ENCODE measurements around the gene OAS2. TPM values are rescaled to one million over a fixed set of nuclear protein-coding genes. Genes with fewer than 3 reads are reported as not detected.
"Not testable (repeated sequence)": the region's sequence is repeated elsewhere in the genome, so short reads cannot be mapped to it uniquely, and the experiment has no call there.

Gene OAS2
- total RNA-seq, 4 donors from 2014 or later: 1.2 to 4.2 (median 3.2) TPM

DNA sequence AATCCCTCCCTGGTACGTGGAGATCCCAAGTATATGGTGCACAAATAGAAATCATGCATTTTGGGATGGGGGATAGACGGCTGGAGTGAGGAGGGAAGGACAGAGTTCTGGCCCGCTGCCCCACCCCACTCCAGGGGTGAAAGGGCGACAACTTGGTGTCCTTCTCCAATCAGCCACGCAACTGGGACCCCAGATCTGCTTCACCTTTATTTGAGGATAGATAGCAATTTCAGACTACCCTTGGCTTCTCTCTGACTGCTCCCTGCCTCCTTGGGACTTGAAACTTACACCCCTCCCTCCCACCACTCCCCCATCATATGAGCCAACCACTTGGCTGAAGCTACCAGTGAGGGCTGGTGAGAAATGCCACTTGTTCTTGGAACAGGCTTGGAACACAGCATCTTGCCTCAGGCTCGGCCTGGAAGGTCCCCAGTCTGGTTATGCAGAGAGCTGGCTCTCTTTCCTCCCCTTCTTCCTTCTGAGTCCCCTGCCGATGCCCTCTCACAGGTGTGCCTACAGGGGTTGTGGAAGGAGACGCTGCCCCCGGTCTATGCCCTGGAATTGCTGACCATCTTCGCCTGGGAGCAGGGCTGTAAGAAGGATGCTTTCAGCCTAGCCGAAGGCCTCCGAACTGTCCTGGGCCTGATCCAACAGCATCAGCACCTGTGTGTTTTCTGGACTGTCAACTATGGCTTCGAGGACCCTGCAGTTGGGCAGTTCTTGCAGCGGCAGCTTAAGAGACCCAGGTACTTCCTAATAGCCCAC lies 31.9 kb upstream of the OAS2 start:
- Histone ChIP-seq H3K36me3 (peaks cover 36% of the 10 kb centered on the region), H3K27me3 (no peaks in the 10 kb centered on the region), H3K9me3 (no peaks in the 10 kb centered on the region), H3K27ac (no peak overlapping the region), H3K4me3 (no peak overlapping the region), H3K4me1 (no peaks in the 10 kb centered on the region)
- TF ChIP-seq POLR2AphosphoS5 (IDR thresholded peaks at IDR 0.05): no peak
- no peak for TF ChIP-seq CTCF (IDR thresholded peaks at IDR 0.05)
- WGBS: 90% methylated on average over 14 of the region's 14 CpGs
- DNase-seq (ENCODE audit: low spot score in 2 of 2): no peak

- DNase-seq (ENCODE audit: low spot score in 2 of 2): no peak
- H3K9me3 ChIP-seq: no peaks in the 10 kb centered on the region
- no peak for TF ChIP-seq CTCF (IDR thresholded peaks at IDR 0.05)
- H3K4me1 ChIP-seq: no peaks in the 10 kb centered on the region
- no peak overlapping the region for H3K27ac ChIP-seq
- H3K27me3 ChIP-seq: no peaks in the 10 kb centered on the region
- peaks cover 41% of the 10 kb centered on the region for H3K36me3 ChIP-seq
- WGBS: 49% methylated on average over 1 of the region's 1 CpG
- H3K4me3 ChIP-seq: no peak overlapping the region
Measured at GRCh38 chr12:112947314-112947713, 31.0 kb upstream of the OAS2 start.

- Histone ChIP-seq H3K4me1 (no peaks in the 10 kb centered on the region), H3K27ac (no peak overlapping the region), H3K4me3 (no peak overlapping the region), H3K9me3 (no peaks in the 10 kb centered on the region), H3K27me3 (no peaks in the 10 kb centered on the region), H3K36me3 (peaks cover 41% of the 10 kb centered on the region)
- 94% methylated on average over 5 of the region's 5 CpGs for WGBS
- TF ChIP-seq POLR2A (IDR thresholded peaks at IDR 0.05) (no peak), CTCF (IDR thresholded peaks at IDR 0.05) (no peak), POLR2AphosphoS5 (IDR thresholded peaks at IDR 0.05) (no peak), EP300 (IDR thresholded peaks at IDR 0.05) (no peak)
- DNase-seq (ENCODE audit: low spot score in 2 of 2): no peak
Measured at GRCh38 chr12:112947761-112948160, 30.6 kb upstream of the OAS2 start.

DNA sequence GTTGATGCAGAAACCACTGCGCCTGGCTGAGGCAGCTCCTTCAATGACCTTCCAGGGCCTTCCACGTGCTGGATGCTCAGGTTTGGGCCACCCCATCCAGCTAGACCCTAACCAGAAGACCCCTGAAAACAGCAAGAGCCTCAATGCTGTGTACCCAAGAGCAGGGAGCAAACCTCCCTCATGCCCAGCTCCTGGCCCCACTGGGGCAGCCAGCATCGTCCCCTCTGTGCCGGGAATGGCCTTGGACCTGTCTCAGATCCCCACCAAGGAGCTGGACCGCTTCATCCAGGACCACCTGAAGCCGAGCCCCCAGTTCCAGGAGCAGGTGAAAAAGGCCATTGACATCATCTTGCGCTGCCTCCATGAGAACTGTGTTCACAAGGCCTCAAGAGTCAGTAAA lies 29.5 kb upstream of the OAS2 start:
- 98% methylated on average over 5 of the region's 7 CpGs for WGBS
- Histone ChIP-seq H3K27me3 (no peaks in the 10 kb centered on the region), H3K4me1 (no peaks in the 10 kb centered on the region), H3K9me3 (no peaks in the 10 kb centered on the region), H3K27ac (no peak overlapping the region), H3K4me3 (no peak overlapping the region), H3K36me3 (peaks cover 41% of the 10 kb centered on the region)
- no peak for TF ChIP-seq EP300 (IDR thresholded peaks at IDR 0.05)
- TF ChIP-seq POLR2AphosphoS5 (IDR thresholded peaks at IDR 0.05): no peak
- TF ChIP-seq POLR2A (IDR thresholded peaks at IDR 0.05): no peak
- TF ChIP-seq CTCF (IDR thresholded peaks at IDR 0.05): no peak
- DNase-seq (ENCODE audit: low spot score in 2 of 2): no peak

DNA sequence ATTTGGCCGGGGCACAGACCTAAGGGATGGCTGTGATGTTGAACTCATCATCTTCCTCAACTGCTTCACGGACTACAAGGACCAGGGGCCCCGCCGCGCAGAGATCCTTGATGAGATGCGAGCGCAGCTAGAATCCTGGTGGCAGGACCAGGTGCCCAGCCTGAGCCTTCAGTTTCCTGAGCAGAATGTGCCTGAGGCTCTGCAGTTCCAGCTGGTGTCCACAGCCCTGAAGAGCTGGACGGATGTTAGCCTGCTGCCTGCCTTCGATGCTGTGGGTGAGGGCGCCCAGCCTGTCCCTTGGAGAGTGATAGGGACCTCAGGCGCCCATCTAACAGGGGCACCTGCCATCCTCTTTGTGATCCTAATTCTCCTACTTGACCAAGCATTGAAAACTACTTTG lies 27.6 kb upstream of the OAS2 start:
- no peaks in the 10 kb centered on the region for H3K9me3 ChIP-seq
- no peaks in the 10 kb centered on the region for H3K4me1 ChIP-seq
- 90% methylated on average over 2 of the region's 11 CpGs for WGBS
- H3K27me3 ChIP-seq: no peaks in the 10 kb centered on the region
- DNase-seq (ENCODE audit: low spot score in 2 of 2): no peak
- TF ChIP-seq CTCF (IDR thresholded peaks at IDR 0.05) (no peak), POLR2AphosphoS5 (IDR thresholded peaks at IDR 0.05) (no peak), EP300 (IDR thresholded peaks at IDR 0.05) (no peak), POLR2A (IDR thresholded peaks at IDR 0.05) (no peak)
- H3K4me3 ChIP-seq: no peak overlapping the region
- peaks cover 34% of the 10 kb centered on the region for H3K36me3 ChIP-seq
- no peak overlapping the region for H3K27ac ChIP-seq

DNA sequence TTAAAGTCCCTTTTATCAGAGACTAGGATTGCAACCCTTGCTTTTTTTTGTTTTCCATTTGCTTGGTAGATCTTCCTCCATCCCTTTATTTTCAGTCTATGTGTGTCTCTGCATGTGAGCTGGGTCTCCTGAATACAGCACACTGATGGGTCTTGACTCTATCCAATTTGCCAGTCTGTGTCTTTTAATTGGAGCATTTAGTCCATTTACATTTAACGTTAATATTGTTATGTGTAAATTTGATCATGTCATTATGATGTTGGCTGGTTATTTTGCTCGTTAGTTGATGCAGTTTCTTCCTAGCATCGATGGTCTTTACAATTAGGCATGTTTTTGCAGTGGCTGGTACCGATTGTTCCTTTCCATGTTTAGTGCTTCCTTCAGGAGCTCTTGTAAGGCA lies 21.2 kb upstream of the OAS2 start:
- DNase-seq (ENCODE audit: low spot score in 2 of 2); H3K4me3 ChIP-seq; H3K4me1 ChIP-seq; H3K27ac ChIP-seq; H3K9me3 ChIP-seq; H3K27me3 ChIP-seq: not testable (repeated sequence)
- 94% methylated on average over 4 of the region's 4 CpGs for WGBS
- H3K36me3 ChIP-seq: peaks cover 19% of the 10 kb centered on the region

Measured in suprapubic skin (tissue), 4 donors.